GM18907 (cell line): ENCODE measurements around the gene CLRN2.

ENCODE experiments used
- ATAC-seq: cut with Tn5 transposase; IDR thresholded peaks from one replicate; pipeline ENCODE4 v1.9.1; 2021; ENCODE audit warnings: mild to moderate bottlenecking, moderate library complexity; ENCODE audit not compliant: unreplicated experiment

The CLRN2 gene, protein sequence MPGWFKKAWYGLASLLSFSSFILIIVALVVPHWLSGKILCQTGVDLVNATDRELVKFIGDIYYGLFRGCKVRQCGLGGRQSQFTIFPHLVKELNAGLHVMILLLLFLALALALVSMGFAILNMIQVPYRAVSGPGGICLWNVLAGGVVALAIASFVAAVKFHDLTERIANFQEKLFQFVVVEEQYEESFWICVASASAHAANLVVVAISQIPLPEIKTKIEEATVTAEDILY

DNA sequence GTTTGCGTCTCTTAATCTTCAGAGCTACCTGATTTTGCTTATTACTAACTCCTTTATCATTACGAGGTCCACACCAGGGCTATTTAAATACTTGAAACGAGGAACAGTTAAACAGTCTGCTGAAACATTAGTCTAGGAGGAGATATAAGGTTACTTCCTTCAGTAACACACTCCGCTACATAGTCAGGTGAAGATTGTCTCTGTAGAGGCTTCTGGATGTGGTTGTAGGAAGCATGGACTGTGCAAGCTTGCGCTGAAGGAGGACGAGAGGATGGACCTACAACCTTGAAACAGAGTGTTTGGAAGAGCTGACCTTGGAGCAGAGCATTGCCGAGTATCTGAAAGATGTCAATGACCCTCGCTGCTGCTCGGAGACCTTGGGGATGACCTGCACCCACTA is at the start of gene CLRN2:
TSS of gene CLRN2 (plus strand) at position 301 of the 400 bp plus-strand sequence. CDS start 102 bp downstream, outside the sequence.
- ATAC-seq = no peak

GRCh38 chr4:17468619-17469221 is 46.2 kb upstream of the CLRN2 start:
- ATAC-seq = no peak

DNA sequence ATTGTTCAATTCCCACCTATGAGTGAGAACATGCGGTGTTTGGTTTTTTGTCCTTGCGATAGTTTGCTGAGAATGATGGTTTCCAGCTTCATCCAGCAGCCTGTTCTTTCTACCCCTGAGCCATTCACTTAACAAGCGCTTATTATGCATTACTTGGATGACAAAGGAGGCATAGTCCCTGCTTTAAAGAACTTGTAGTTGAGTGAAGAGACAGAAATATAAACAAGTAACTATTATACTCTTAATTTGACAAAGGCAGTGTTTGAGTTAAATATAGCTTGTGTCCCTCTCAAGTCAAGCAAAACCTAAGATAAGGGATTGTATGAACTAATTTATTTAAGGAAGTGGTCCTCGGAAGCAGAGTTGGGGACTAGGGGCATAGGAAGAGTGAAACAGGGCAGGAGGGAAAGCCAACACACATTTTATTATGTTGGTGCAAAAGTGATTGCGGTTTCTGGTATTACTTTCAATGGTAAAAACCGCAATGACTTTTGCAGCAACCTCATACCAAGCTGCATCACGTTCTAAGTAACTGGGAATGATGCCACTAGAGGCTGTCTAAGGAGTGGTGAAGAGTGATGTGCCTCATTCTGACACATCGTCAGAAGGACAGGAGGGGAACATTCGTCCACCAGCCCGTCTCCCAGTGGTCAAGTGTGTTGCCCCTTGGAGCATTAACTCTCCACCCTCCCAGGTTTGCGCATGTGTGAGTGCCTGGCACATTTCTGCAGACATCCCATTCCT is 44.9 kb upstream of the CLRN2 start:
- ATAC-seq = no peak

DNA sequence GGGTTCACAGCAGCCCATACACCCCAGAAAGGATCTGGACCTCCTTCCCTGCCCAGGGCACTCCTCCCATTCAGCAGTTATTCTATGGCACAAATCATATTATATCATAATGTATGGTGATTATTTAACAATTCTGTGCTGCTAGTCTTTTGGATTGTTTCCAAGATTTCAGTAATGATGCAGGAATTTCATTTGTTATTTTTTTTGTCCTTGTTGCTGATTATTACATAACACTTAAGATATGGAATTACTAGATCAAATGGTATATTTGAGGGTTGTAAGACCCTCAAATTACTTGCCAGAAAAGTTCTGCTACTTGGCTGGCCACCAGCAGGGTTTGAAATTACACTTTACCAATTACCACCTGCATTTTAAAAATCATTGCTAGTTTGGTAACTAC is 39.5 kb upstream of the CLRN2 start:
- ATAC-seq = no peak

DNA sequence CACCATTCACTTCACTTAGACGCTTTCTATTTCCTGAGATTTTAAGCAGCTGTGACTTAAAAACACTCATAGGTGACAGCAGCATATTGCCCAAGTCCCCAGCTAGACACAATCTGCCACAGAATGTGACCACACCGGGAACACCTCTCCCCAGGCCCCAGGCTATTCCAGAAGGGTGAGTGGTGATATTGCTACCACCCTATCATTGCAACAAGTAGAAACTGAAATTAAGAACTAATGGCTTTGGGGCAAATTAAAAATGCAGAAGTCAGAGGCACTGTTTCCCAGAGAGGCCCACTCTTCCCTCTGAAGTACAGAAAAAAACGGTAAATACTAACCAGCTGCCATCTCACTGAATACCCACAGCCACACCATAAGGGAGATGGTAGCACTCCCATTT is 38.1 kb upstream of the CLRN2 start:
- no peak for ATAC-seq

GRCh38 chr4:17477774-17478472 is 37.0 kb upstream of the CLRN2 start:
- no peak for ATAC-seq

DNA sequence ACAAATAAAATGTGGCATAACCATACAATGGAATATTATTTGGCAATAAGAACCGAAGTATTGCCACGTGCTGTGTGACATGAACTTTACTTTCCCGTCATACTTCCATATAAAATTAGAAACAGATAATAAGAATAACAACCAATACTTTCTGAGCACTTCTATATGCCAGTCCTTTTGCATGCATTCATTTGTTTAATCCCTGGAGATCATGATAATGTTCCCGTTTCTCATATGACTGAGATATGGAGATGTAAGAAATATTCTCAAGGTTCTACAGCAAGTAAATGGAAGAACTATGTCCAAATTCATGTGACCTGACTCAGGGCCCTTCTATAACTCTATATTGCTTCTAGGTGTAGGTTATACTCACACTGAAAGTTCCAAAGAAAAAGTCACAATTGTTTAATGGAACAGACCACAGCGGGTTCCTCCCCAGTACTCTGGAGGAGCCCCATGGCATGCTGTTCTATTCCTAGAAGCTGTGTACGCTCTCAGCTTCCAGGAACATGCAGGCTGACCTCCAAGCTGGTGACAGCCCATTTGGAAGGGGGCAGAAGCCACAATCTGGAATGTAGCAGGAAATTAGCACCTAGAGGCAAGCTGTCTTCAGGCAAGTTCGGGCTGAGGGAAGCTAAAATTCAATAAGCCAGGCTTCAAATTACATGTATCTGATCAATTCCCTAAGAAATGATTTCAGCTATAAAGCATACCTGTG is 34.6 kb upstream of the CLRN2 start:
- no peak for ATAC-seq

GRCh38 chr4:17480955-17481354 is 34.0 kb upstream of the CLRN2 start:
- no peak for ATAC-seq

GRCh38 chr4:17482716-17483115 is 32.2 kb upstream of the CLRN2 start:
- ATAC-seq = no peak

- ATAC-seq = no peak
Measured at GRCh38 chr4:17489123-17489522, 25.8 kb upstream of the CLRN2 start.

- ATAC-seq = no peak
Measured at GRCh38 chr4:17489721-17490120, 25.2 kb upstream of the CLRN2 start.

GRCh38 chr4:17490575-17491059 is 24.3 kb upstream of the CLRN2 start:
- no peak for ATAC-seq

GRCh38 chr4:17491196-17491595 is 23.8 kb upstream of the CLRN2 start:
- no peak for ATAC-seq

GRCh38 chr4:17492058-17492741 is 22.8 kb upstream of the CLRN2 start:
- no peak for ATAC-seq

- no peak for ATAC-seq
Measured at GRCh38 chr4:17492876-17493275, 22.1 kb upstream of the CLRN2 start.

GRCh38 chr4:17493619-17494018 is 21.3 kb upstream of the CLRN2 start:
- ATAC-seq = no peak

- no peak for ATAC-seq
Measured at GRCh38 chr4:17494258-17495190, 20.4 kb upstream of the CLRN2 start.

DNA sequence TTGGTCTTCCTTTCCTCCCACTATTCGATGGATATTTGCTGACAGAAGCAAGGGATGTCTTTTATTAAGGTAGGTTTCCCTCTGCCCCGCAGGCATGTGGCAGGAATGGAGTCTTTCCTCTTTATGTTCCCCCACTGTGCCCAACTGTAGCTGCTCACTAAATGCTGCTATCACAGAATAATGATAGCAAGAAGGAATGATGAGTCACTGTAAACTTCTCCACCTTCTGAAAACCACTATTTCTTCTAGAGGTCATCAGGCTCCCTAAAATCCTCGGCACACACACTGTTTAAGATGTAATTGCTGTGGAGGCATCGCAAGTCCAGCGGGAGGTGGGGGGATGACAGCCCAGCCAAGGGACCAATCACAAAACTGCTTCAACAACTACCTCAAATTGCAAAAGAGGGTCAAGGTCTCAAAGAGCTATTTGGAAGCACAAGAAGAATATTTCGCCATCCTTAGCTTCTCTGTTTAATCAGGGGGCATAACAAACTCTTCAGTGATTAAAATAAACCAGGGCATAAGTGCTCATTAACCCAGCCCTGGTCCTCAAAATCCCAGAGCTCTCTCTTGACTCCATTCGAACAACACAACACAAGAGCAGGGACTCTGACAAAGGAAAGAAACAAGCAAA is 17.0 kb upstream of the CLRN2 start:
- no peak for ATAC-seq

DNA sequence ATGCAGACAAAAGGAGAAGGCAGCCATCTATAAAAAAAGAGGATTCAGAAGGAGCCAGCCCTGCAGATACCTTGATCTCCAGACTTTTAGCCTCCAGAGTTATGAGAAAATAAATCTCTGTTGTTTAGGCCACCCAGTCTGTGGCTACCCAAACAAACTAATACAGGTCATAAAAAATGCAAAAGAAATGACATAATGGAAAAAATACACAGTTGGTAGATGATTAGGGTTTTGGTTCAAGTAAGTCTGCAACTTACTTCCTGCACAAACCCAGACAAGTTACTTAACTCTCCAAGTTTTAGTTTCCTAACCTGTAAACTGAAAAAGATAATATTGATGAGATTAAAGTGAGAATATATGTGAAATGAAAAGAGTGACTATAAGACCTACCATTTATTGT is 14.4 kb upstream of the CLRN2 start:
- no peak for ATAC-seq
